Common myeloid progenitor, CD34-positive (primary cell): ENCODE results near the gene GALNT2.

Experiments used
- CTCF ChIA-PET: fragments of 350-600 bp; sonication (Branson Sonifier 250); formaldehyde crosslinking; loops from one replicate; lab custom pipeline; 2021; ENCODE audit warnings: antibody characterized with exemption; lab: Charles Lee
- POLR2A ChIA-PET: fragments of 350-600 bp; sonication (Branson Sonifier 250); formaldehyde crosslinking; loops from one replicate; lab custom pipeline; 2021; ENCODE audit warnings: antibody characterized with exemption; lab: Charles Lee
- DNase-seq, 3 donors: peaks; one replicate each; pipeline versions ENCODE4 v3.0.0 to v3.0.0-alpha.2; 2013
- H3K27ac ChIP-seq, 2 experiments: 1 replicate in 1 of 2; 2 replicates in 1 of 2; pipeline ENCODE4 v1.7.0; 2013; ENCODE audit warnings: inconsistent platforms in 2 of 2, low read length in 2 of 2, mild to moderate bottlenecking in 2 of 2, low read depth in 1 of 2, moderate library complexity in 1 of 2; ENCODE audit not compliant: severe bottlenecking in 2 of 2, insufficient read depth in 1 of 2, poor library complexity in 1 of 2
- H3K27me3 ChIP-seq, 5 experiments: replicated peaks in 2 of 5; 1 replicate in 3 of 5; 2 replicates in 2 of 5; pipeline versions ENCODE4 v1.6.1 to v1.7.0; 2013; ENCODE audit warnings: low read length in 4 of 5, mild to moderate bottlenecking in 2 of 5, moderate library complexity in 2 of 5, inconsistent platforms in 1 of 5; ENCODE audit not compliant: insufficient read depth in 5 of 5, control insufficient read depth in 4 of 5
- H3K36me3 ChIP-seq, 4 experiments: 1 replicate in 2 of 4; 2 replicates in 2 of 4; pipeline versions ENCODE4 v1.6.1 to v1.7.0; 2013; ENCODE audit warnings: low read length in 3 of 4, control low read depth in 1 of 4, mild to moderate bottlenecking in 1 of 4; ENCODE audit not compliant: control insufficient read depth in 4 of 4, insufficient read depth in 4 of 4
- H3K4me1 ChIP-seq, 4 experiments: 1 replicate in 3 of 4; 2 replicates in 1 of 4; pipeline versions ENCODE4 v1.6.1 to v1.7.1; 2013; ENCODE audit warnings: low read length in 3 of 4, mild to moderate bottlenecking in 3 of 4, control low read depth in 1 of 4, inconsistent platforms in 1 of 4, moderate library complexity in 1 of 4; ENCODE audit not compliant: control insufficient read depth in 4 of 4, insufficient read depth in 4 of 4; ENCODE audit errors: control extremely low read depth in 1 of 4
- H3K4me3 ChIP-seq, 7 experiments: 1 replicate in 4 of 7; 2 replicates in 3 of 7; pipeline versions ENCODE4 v1.5.1 to v1.7.0; 2013; ENCODE audit warnings: mild to moderate bottlenecking in 7 of 7, low read length in 6 of 7, moderate library complexity in 6 of 7, inconsistent platforms in 2 of 7, low read depth in 2 of 7, control low read depth in 1 of 7; ENCODE audit not compliant: insufficient read depth in 4 of 7, control insufficient read depth in 1 of 7; ENCODE audit errors: extremely low read depth in 1 of 7
- H3K9me3 ChIP-seq, 5 experiments: 1 replicate in 4 of 5; 2 replicates in 1 of 5; pipeline versions ENCODE4 v1.6.1 to v1.7.1; 2013; ENCODE audit warnings: low read length in 4 of 5, mild to moderate bottlenecking in 2 of 5, inconsistent platforms in 1 of 5, low read depth in 1 of 5, moderate library complexity in 1 of 5; ENCODE audit not compliant: control insufficient read depth in 4 of 5, insufficient read depth in 2 of 5; ENCODE audit errors: control extremely low read depth in 1 of 5
- WGBS: methylation state at CpG from one replicate; pipeline ENCODE4 v1.1.5; 2013; ENCODE audit not compliant: insufficient coverage; 5-methylcytosine and 5-hydroxymethylcytosine counted together

GALNT2 gene

DNA sequence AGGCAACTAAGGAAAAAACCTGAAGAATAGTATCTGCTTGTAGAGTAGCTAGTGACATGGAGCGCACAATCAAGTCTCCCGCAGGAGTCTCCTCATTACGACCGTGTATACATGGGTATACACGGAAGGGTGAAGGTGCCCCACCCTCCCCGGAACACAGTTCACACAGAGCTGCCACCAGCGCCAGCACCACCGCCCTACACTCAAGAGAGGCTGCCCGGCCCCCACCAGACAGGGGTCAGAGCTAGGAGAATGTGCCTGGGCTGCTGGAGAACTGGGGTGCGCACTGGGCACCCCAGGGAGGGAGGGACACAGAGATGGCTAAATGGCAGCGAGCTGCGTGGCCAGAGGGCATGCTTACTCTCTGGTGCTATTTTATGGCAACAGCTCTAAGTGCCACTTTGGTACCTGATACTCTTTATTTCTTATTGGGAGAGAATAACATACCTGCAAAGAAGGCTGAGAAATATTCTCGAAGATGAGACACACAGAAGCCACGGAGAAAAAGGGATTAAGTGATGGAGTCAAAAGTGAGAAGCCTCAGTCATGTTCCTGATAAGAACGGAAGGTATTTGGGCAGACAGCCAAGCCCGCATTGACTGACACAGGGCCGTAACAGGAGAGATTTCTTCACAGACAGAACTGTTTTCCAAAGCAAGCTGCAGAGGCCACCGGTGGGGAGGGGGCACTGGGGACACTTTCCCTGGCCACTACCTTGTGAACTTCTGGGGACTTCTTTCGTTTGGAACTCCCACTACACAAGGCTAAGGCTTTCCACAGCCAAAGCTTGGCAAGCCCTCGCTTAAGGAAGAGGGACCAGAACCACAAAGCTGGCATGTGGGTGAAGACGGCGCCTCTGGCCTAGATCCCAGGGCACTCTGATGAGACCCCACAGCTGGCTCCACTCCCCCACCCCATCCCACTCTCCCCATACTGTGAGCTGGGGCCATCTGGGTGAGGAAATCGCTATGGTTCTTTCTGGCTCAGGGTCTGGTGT, 251.1 kb downstream of the GALNT2 start:
- 87% methylated on average over 18 of the region's 23 CpGs for WGBS
- peaks cover 0 to 1% (median 0%) of the 10 kb centered on the region in 4 experiments for H3K4me1 ChIP-seq
- ChIA-PET POLR2A (no interaction called here), CTCF (interaction anchor here (1.3 to 1.4 kb wide), 2 partner anchors 9 to 11 kb away, joined by 4 to 6 read pairs; no protein-coding TSS in a partner anchor)
- peak in 2 of 3 donors; percentile 27 to 35 for DNase-seq
- peaks cover 0 to 6% (median 0%) of the 10 kb centered on the region in 5 experiments for H3K27me3 ChIP-seq
- no peak overlapping the region for H3K27ac ChIP-seq
- no peak overlapping the region for H3K4me3 ChIP-seq
- no peaks in the 10 kb centered on the region for H3K36me3 ChIP-seq
- no peaks in the 10 kb centered on the region for H3K9me3 ChIP-seq

DNA sequence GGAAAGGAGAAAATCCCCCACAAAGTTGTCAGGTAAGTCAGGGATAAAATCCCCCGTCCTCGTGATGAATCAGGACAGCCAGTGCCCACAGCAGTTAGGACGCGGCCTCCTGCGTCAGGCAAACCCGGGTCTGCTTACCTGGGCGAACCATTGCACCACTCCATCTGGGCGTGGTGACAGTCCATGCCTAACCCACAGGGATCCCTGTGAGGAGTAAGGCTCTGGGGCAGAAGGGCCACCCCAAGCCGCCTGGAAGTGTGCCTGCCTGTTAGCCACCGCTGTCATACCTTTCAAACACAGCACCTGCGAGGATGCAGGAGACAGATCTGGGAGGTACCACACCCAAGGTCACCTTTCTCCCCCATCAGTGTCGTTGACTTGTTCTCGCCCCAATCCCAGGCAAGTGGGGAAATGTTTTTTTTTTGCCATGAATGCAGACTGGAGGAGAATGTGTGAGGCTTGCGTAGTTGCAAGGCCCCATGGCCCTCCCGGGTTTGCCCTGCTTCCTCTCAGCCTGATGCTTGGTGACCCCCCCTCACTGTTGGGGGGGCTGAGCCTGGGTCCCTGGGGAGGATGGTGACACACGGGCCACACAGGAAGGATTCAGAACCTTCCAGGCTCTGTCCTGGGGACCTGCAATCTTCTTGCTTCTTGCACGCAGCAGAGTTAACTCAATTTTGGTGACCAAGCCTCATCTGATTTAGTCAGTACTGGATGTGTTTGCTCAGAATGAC, 252.1 kb downstream of the GALNT2 start:
- H3K27ac ChIP-seq = no peak overlapping the region
- DNase-seq = no peak
- H3K27me3 ChIP-seq = peaks cover 0 to 6% (median 0%) of the 10 kb centered on the region in 5 experiments
- no peaks in the 10 kb centered on the region for H3K36me3 ChIP-seq
- H3K9me3 ChIP-seq = no peaks in the 10 kb centered on the region
- H3K4me1 ChIP-seq = peaks cover 0 to 1% (median 0%) of the 10 kb centered on the region in 4 experiments
- CTCF ChIA-PET = no interaction called here
- WGBS = 98% methylated on average over 11 of the region's 17 CpGs
- H3K4me3 ChIP-seq = no peak overlapping the region
- POLR2A ChIA-PET = no interaction called here

DNA sequence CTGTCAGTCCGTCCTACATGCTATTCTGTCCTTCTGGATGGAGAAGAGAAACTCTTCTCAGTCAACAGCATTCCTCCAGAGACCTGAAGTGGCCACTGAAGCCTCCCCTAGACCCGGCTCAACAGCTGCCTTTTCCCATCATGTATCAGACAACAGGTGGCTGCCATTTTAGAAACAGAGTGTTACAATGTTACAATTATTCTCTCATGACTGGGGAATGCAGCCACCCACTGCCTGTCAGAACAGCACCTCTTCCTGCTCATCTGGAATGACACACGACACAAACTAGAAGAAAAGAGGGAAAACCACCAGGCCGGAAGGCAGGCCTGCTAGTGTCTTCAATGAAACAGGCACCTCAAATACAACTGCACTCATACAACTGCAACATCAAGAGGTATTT, 253.8 kb downstream of the GALNT2 start:
- CTCF ChIA-PET = no interaction called here
- POLR2A ChIA-PET = no interaction called here
- WGBS = 92% methylated on average over 3 of the region's 4 CpGs

DNA sequence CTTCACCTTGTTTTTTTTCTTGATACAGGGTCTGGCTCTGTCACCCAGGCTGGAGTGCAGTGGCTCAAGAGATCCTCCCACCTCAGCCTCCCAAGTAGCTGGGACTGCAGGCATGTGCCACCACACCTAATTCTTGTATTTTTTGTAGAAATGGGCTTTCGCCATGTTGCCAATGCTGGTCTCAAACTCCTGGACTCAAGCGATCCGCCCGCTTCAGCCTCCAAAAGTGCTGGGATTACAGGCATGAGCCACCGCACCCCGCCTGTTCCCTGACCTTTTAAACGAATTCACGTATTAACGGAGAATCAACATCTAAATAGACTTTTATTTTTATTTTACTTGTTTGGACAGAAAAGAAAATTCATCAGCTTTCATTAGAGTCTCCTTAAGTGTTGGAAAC, 254.3 kb downstream of the GALNT2 start:
- POLR2A ChIA-PET = no interaction called here
- Histone ChIP-seq H3K36me3 (no peaks in the 10 kb centered on the region), H3K27ac (no peak overlapping the region), H3K27me3 (peaks cover 0 to 7% (median 0%) of the 10 kb centered on the region in 5 experiments), H3K4me1 (peaks cover 0 to 1% (median 0%) of the 10 kb centered on the region in 4 experiments), H3K4me3 (no peak overlapping the region), H3K9me3 (no peaks in the 10 kb centered on the region)
- WGBS = 100% methylated on average over 2 of the region's 9 CpGs
- no peak for DNase-seq
- CTCF ChIA-PET = no interaction called here

More for the DNA sequence above, 253.8 kb downstream of the GALNT2 start:
- Histone ChIP-seq H3K4me3 (no peak overlapping the region), H3K9me3 (no peaks in the 10 kb centered on the region), H3K4me1 (peaks cover 0 to 1% (median 0%) of the 10 kb centered on the region in 4 experiments), H3K27ac (no peak overlapping the region), H3K36me3 (no peaks in the 10 kb centered on the region), H3K27me3 (peaks cover 0 to 7% (median 0%) of the 10 kb centered on the region in 5 experiments)
- no peak for DNase-seq

DNA sequence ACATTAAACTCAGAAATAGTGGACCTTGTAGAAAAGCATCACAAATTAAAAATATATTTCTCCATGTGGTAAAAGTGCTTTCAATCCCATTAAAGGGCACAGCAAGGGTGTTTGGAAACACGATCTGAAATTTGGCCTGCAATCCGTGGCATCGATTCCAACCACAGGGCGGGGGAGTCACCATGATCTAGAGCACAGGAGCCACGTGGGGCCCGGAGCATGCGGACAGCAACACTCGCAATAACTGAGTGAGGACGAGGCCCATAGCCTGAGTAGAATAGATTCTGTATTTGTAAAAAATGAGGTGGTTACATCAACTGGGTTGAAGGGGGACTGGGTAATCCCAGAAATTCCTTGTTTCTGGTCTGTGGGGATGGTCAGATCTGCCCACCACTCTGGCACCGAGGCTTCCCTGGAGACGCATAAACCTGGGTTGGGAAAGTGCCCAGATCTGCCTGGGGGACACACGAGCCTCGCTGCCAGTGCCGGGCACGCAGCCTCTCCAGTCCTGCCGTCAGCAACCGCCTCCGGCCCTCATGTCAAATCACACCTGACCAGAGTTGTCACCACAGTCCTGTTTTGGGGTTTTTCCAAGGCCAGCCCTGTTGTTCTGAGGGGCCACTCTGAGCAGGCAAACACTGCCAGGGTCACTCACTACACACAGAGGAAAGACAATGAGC, 254.8 kb downstream of the GALNT2 start:
- no peak overlapping the region for H3K4me3 ChIP-seq
- H3K9me3 ChIP-seq = no peaks in the 10 kb centered on the region
- POLR2A ChIA-PET = no interaction called here
- H3K27ac ChIP-seq = no peak overlapping the region
- peaks cover 0 to 4% (median 0%) of the 10 kb centered on the region in 5 experiments for H3K27me3 ChIP-seq
- CTCF ChIA-PET = no interaction called here
- H3K36me3 ChIP-seq = no peaks in the 10 kb centered on the region
- H3K4me1 ChIP-seq = peaks cover 0 to 1% (median 0%) of the 10 kb centered on the region in 4 experiments
- DNase-seq = no peak
- 96% methylated on average over 17 of the region's 18 CpGs for WGBS

DNA sequence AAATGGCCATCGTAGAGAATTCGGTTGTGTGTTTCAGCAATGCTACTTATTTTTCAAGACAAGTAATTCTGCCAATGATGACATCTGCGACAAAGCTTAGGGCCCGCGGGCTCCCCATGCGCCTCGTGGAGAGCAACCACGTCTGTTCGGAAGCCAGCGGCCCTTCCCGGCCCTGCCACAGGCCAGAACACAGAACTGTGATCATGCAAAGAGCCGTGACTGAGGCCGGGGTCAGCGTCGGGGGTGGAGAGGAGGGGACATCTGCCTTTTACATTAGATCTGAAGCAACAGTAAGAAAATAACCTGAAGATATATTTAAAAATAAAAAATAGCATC, 255.4 kb downstream of the GALNT2 start:
- Histone ChIP-seq H3K4me1 (peaks cover 0 to 1% (median 0%) of the 10 kb centered on the region in 4 experiments), H3K36me3 (no peaks in the 10 kb centered on the region), H3K27me3 (peaks cover 0 to 4% (median 0%) of the 10 kb centered on the region in 5 experiments), H3K27ac (no peak overlapping the region), H3K9me3 (no peaks in the 10 kb centered on the region), H3K4me3 (no peak overlapping the region)
- no peak for DNase-seq
- ChIA-PET POLR2A (no interaction called here), CTCF (no interaction called here)
- WGBS = over 99% methylated on average over 9 of the region's 15 CpGs
